Lung (tissue), 12 donors: ENCODE results near the gene CAPZB. TPM values are rescaled to one million over a fixed set of nuclear protein-coding genes. Genes with fewer than 3 reads are reported as not detected.

Experiments
- ATAC-seq: fragments of 200-7000 bp; cut with Tn5 transposase; one replicate; pipeline ENCODE4 v1.9.1; 2020; ENCODE audit warnings: moderate number of reproducible peaks; ENCODE audit not compliant: insufficient read depth, low FRiP score
- DNase-seq, 3 donors: peaks; one replicate each; pipeline ENCODE4 v3.0.0-alpha.2; 2013 to 2017
- H3K27ac ChIP-seq, 2 donors: one replicate each; pipeline ENCODE4 v1.5.1; 2013; ENCODE audit warnings: mild to moderate bottlenecking in 2 of 2, moderate library complexity in 2 of 2, control low read depth in 1 of 2, inconsistent platforms in 1 of 2, low read depth in 1 of 2, low read length in 1 of 2
- H3K27me3 ChIP-seq, 3 donors: one replicate each; pipeline ENCODE4 v1.5.1; 2013; ENCODE audit warnings: low read length in 2 of 3; ENCODE audit not compliant: control insufficient read depth in 3 of 3, insufficient read depth in 3 of 3
- H3K36me3 ChIP-seq, 4 donors: one replicate each; pipeline ENCODE4 v1.5.1; 2013; ENCODE audit warnings: low read length in 4 of 4, mild to moderate bottlenecking in 1 of 4, moderate library complexity in 1 of 4; ENCODE audit not compliant: control insufficient read depth in 4 of 4, insufficient read depth in 4 of 4
- H3K4me1 ChIP-seq, 5 donors: one replicate each; pipeline ENCODE4 v1.5.1; 2013; ENCODE audit warnings: low read length in 5 of 5, mild to moderate bottlenecking in 2 of 5, moderate library complexity in 1 of 5; ENCODE audit not compliant: control insufficient read depth in 5 of 5, insufficient read depth in 5 of 5
- H3K4me3 ChIP-seq: one replicate; pipeline ENCODE4 v1.5.1; 2013; ENCODE audit warnings: mild to moderate bottlenecking, control low read depth, moderate library complexity
- H3K9ac ChIP-seq, 2 donors: one replicate each; pipeline ENCODE4 v1.5.1; 2013; ENCODE audit warnings: low read length in 2 of 2, control low read depth in 1 of 2; ENCODE audit not compliant: insufficient read depth in 1 of 2
- H3K9me3 ChIP-seq, 4 donors: one replicate each; pipeline ENCODE4 v1.5.1; 2013; ENCODE audit warnings: low read length in 3 of 4, mild to moderate bottlenecking in 1 of 4, moderate library complexity in 1 of 4; ENCODE audit not compliant: control insufficient read depth in 4 of 4, insufficient read depth in 3 of 4
- WGBS, 2 donors: extraction: QIAGEN DNeasy Blood & Tissue Kit; methylation state at CpG; one replicate each; pipeline ENCODE4 v1.1.7; 2013; 5-methylcytosine and 5-hydroxymethylcytosine counted together
- polyA plus RNA-seq, 2 donors: library from polyadenylated mRNA; stranded (reverse); fragments of 200-250 nt; gene quantifications; one replicate each; pipeline ENCODE4 v1.2.1, GENCODE V29; 2013
- total RNA-seq, 2 donors: library from RNA; depleted of rRNA in 1 of 2; stranded (reverse); fragments of >200 nt in 1 of 2; gene quantifications; one replicate each; pipeline ENCODE4 v1.2.1, GENCODE V29; 2014 to 2021
- TF ChIP-seq, protein P1 (sequence below): IDR thresholded peaks from 2 replicates; pipeline ENCODE4 v1.5.1; 2012; ENCODE audit warnings: mild to moderate bottlenecking; ENCODE audit errors: control extremely low read depth, extremely low read depth
- donor health status: control.
- donor health status: control.
- donor health status: Bipolar disorder and iron deficiency.
- donor health status: healthy.
- donor health status: DM: yes; HTN: yes; CAD: no.

The CAPZB gene
- total and polyA plus RNA-seq, 4 donors, result 94.7 to 339 (median 278) TPM

DNA sequence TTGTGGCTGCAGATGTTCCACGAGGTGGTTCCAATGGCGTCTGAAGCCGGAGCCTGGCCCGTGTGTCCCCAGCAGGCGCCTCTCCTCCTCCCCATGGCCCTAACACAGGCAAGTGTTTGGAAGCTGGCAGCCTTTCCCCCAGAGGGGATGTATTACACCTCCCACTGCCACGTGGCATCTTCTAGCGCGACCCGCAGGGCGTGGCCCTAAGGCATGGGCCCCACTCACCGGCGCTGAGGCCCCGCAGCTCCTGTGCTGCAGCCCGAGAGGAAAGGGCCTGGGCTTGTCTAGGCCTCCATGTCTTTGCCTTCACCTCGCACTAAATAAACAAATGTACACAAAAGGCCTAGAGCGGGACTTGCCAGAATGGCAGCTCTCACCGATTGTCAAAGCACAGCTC is 135.3 kb downstream of the CAPZB start:
- peaks cover 11 to 50% (median 23%) of the 10 kb centered on the region in 4 donors for H3K36me3 ChIP-seq
- TF ChIP-seq, protein P1, sequence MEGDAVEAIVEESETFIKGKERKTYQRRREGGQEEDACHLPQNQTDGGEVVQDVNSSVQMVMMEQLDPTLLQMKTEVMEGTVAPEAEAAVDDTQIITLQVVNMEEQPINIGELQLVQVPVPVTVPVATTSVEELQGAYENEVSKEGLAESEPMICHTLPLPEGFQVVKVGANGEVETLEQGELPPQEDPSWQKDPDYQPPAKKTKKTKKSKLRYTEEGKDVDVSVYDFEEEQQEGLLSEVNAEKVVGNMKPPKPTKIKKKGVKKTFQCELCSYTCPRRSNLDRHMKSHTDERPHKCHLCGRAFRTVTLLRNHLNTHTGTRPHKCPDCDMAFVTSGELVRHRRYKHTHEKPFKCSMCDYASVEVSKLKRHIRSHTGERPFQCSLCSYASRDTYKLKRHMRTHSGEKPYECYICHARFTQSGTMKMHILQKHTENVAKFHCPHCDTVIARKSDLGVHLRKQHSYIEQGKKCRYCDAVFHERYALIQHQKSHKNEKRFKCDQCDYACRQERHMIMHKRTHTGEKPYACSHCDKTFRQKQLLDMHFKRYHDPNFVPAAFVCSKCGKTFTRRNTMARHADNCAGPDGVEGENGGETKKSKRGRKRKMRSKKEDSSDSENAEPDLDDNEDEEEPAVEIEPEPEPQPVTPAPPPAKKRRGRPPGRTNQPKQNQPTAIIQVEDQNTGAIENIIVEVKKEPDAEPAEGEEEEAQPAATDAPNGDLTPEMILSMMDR, result no peak
- no peak overlapping the region for H3K4me3 ChIP-seq
- ATAC-seq, result no peak
- H3K27me3 ChIP-seq, result no peaks in the 10 kb centered on the region
- no peak overlapping the region for H3K9ac ChIP-seq
- peaks cover 0 to 3% (median 0%) of the 10 kb centered on the region in 4 donors for H3K9me3 ChIP-seq
- no peak for DNase-seq
- H3K27ac ChIP-seq, result no peak overlapping the region
- WGBS, 2 donors, result 84 to 85% methylated on average over 17 of the region's 17 CpGs
- H3K4me1 ChIP-seq, result peaks cover 0 to 11% (median 0%) of the 10 kb centered on the region in 5 donors

DNA sequence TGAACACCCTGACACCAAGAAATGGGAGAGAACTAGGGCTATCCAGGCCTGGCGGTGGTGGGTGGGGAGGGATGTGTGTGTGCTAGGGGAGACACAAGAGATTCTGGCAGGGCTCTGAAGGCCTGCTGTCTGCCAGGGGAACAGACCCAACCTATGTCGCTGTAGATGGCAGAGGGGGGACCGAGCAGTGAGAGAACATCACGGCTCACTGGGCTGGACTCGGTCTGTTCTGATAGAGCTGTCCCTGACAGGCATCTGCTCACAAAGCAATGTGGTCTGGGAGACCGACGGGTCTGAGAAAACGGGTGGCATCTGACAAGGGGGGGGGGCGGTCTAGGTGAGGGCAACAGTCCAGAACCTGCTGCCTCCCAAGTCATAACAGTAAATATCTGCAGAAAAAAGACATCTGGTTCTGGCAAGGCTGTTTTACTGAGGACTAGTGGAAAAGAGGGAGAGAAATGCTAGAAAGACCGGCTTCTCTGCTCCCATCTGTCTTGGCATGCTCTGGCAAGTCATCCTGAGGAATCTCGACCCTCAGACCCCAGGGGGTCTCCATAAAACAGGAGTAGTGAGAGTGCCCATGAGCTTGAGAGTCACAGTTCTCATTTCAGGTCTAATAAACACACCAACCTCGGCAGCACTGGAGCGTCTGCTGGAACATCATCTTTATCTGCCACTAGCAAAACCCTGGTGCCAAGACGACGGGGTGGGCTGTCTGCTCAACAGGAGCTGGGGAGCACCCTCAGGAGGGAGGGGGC is 136.7 kb downstream of the CAPZB start:
- TF ChIP-seq, protein P1, result no peak
- H3K36me3 ChIP-seq, result peaks cover 9 to 51% (median 22%) of the 10 kb centered on the region in 4 donors
- 80 to 81% methylated on average over 15 of the region's 15 CpGs for WGBS, 2 donors
- peak overlapping the region in 1 of 2 donors; percentile 5 for H3K27ac ChIP-seq
- H3K27me3 ChIP-seq, result no peaks in the 10 kb centered on the region
- no peak overlapping the region for H3K9ac ChIP-seq
- H3K4me1 ChIP-seq, result peaks cover 0 to 11% (median 0%) of the 10 kb centered on the region in 5 donors
- no peak for DNase-seq
- H3K4me3 ChIP-seq, result no peak overlapping the region
- H3K9me3 ChIP-seq, result peaks cover 0 to 3% (median 0%) of the 10 kb centered on the region in 4 donors
- no peak for ATAC-seq

DNA sequence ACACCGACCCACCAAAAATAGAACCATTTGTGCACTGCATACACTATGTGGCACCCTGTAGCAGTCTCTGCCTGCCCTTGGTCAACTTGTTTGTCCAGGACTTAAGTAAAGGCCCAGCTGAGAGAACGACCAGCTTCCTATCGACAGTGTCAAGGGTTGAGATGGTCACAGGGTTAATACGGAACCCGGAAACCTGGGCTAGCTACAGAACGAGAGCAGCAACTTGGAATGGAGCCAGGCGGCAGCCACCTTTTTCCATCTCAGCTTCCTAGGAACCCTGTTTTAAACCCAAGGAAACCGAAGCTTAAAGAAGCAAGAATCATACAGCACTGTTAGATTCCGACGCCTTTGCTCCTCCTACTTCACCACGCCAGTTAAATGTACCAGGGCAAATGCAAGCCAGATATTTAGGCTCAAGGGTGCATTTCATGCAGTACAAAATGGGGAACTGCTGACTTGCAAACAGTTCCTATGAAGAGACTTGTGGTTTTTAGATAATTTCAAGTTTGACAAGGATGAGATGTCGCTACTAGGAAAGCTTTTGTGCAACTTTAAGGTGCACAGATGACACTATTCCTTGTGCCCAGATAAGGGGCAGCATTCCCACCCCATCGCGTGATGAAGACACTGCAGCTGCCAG is 137.7 kb downstream of the CAPZB start:
- 32 to 59% methylated on average over 14 of the region's 14 CpGs for WGBS, 2 donors
- TF ChIP-seq, protein P1, result no peak
- DNase-seq, result no peak
- H3K27me3 ChIP-seq, result no peaks in the 10 kb centered on the region
- H3K36me3 ChIP-seq, result peaks cover 7 to 55% (median 20%) of the 10 kb centered on the region in 4 donors
- peak overlapping the region in 1 of 2 donors; percentile 28 for H3K9ac ChIP-seq
- no peak overlapping the region for H3K27ac ChIP-seq
- H3K9me3 ChIP-seq, result no peaks in the 10 kb centered on the region
- ATAC-seq, result peak; percentile 22
- H3K4me1 ChIP-seq, result peaks cover 0 to 11% (median 0%) of the 10 kb centered on the region in 5 donors
- no peak overlapping the region for H3K4me3 ChIP-seq
